K562 (cell line): Measurements from ENCODE around the gene MYO16.

ENCODE experiments used
- CXXC5 ChIP-seq: fragments of 250-450 bp; sonication (Bioruptor Pico); IDR thresholded peaks from 2 replicates; pipeline ENCODE4 v1.8.0; 2022; ENCODE audit warnings: inconsistent platforms, mild to moderate bottlenecking, moderate library complexity
- EZH2 ChIP-seq: IDR thresholded peaks from 2 replicates; pipeline ENCODE4 v1.6.1; 2012; ENCODE audit warnings: low read depth, mild to moderate bottlenecking, inconsistent platforms, low read length, borderline replicate concordance
- FOXA1 ChIP-seq: fragments of 450-650 bp; IDR thresholded peaks from 2 replicates; pipeline ENCODE4 v1.6.1; 2016; ENCODE audit warnings: mild to moderate bottlenecking, borderline replicate concordance
- PCBP1 ChIP-seq: fragments of 200-400 bp; formaldehyde crosslinking; IDR thresholded peaks from 2 replicates; pipeline ENCODE4 v1.6.1; 2018; ENCODE audit warnings: mild to moderate bottlenecking, low read depth, low read length; ENCODE audit not compliant: poor library complexity, severe bottlenecking
- POLR2AphosphoS5 ChIP-seq: IDR thresholded peaks from 2 replicates; pipeline ENCODE4 v1.6.1; 2011; ENCODE audit warnings: mild to moderate bottlenecking, low read depth, low read length, moderate library complexity; ENCODE audit not compliant: control insufficient read depth, insufficient read depth
- ZBTB34 ChIP-seq: fragments of 250-450 bp; sonication (Bioruptor Pico); IDR thresholded peaks from 2 replicates; pipeline ENCODE4 v1.8.0; 2021; ENCODE audit warnings: mild to moderate bottlenecking, moderate library complexity
- ZFX ChIP-seq: sonication (generic); formaldehyde crosslinking; IDR thresholded peaks from 2 replicates; pipeline ENCODE4 v1.8.0; 2022; ENCODE audit warnings: mild to moderate bottlenecking, missing genetic modification reagents, moderate library complexity
- ZHX1 ChIP-seq: fragments of 150-350 bp; conservative IDR thresholded peaks from 2 replicates; pipeline ENCODE4 v1.6.1; 2014; ENCODE audit warnings: low read length
- ZNF407 ChIP-seq: fragments of 450-650 bp; IDR thresholded peaks from 2 replicates; pipeline ENCODE4 v1.6.1; 2016; ENCODE audit warnings: low read depth

- TF ChIP-seq FOXA1 (no peak), ZFX (CRISPR knock-in tag) (no peak), ZBTB34 (CRISPR knock-in tag) (no peak), ZNF407 (no peak), POLR2AphosphoS5 (no peak), CXXC5 (CRISPR knock-in tag) (no peak), EZH2 (no peak), PCBP1 (no peak), ZHX1 (no peak)
These were observed 511.3 kb downstream of the MYO16 start for GRCh38 chr13:109140479-109141349.
